Vagina (tissue), 2 donors: Measurements from ENCODE around the gene CHRNA1. TPM values are rescaled to one million over a fixed set of nuclear protein-coding genes. Genes with fewer than 3 reads are reported as not detected.

Source experiments
- DNase-seq, 2 donors: peaks; one replicate each; pipeline ENCODE4 v3.0.0-alpha.2; 2017; ENCODE audit errors: extremely low spot score in 2 of 2
- H3K27ac ChIP-seq: fragments of 200-600 bp; sonication (generic); one replicate; pipeline ENCODE4 v1.5.1; 2019
- H3K27me3 ChIP-seq: fragments of 200-600 bp; sonication (generic); one replicate; pipeline ENCODE4 v1.5.1; 2019
- H3K36me3 ChIP-seq, 2 donors: fragments of 200-600 bp; sonication (generic); one replicate each; pipeline ENCODE4 v1.5.1; 2017 to 2019
- H3K4me1 ChIP-seq: fragments of 200-600 bp; sonication (generic); one replicate; pipeline ENCODE4 v1.5.1; 2019
- H3K4me3 ChIP-seq, 2 donors: fragments of 200-600 bp; sonication (generic); 1 replicate in 1 of 2; 2 replicates in 1 of 2; pipeline ENCODE4 v1.5.1; 2016 to 2019
- H3K9me3 ChIP-seq: fragments of 200-600 bp; sonication (generic); one replicate; pipeline ENCODE4 v1.5.1; 2019
- POLR2A ChIP-seq, 2 donors: fragments of 450-650 bp; IDR thresholded peaks; one replicate each; pipeline ENCODE4 v1.6.1; 2017; ENCODE audit warnings: antibody characterized with exemption in 2 of 2, mild to moderate bottlenecking in 2 of 2, moderate library complexity in 2 of 2
- POLR2AphosphoS5 ChIP-seq, 2 donors: sonication (generic); formaldehyde crosslinking; IDR thresholded peaks; one replicate each; pipeline ENCODE4 v1.9.0; 2017; ENCODE audit warnings: antibody characterized with exemption in 2 of 2, mild to moderate bottlenecking in 2 of 2, low read depth in 1 of 2; ENCODE audit not compliant: insufficient read depth in 1 of 2
- intact Hi-C: fragments of 100-400 bp; cut with DNase I; formaldehyde crosslinking; loops from one replicate; pipeline ENCODE4 v1.15.1; 2023
- total RNA-seq: library from RNA; depleted of rRNA; stranded (reverse); fragments of >200 nt; gene quantifications from one replicate; pipeline ENCODE4 v1.2.3, GENCODE V29; 2016
- TF ChIP-seq, protein P1 (sequence below), 3 experiments: fragments of 450-650 bp in 2 of 3; fragments of 200-600 bp in 1 of 3; sonication (generic) in 1 of 3; IDR thresholded peaks; one replicate each; pipeline ENCODE4 v1.5.1; 2017 to 2019; ENCODE audit warnings: antibody characterized with exemption in 3 of 3, mild to moderate bottlenecking in 2 of 3, moderate library complexity in 2 of 3

The CHRNA1 gene
- total RNA-seq, 1 donor from 2014 or later: not detected

DNA sequence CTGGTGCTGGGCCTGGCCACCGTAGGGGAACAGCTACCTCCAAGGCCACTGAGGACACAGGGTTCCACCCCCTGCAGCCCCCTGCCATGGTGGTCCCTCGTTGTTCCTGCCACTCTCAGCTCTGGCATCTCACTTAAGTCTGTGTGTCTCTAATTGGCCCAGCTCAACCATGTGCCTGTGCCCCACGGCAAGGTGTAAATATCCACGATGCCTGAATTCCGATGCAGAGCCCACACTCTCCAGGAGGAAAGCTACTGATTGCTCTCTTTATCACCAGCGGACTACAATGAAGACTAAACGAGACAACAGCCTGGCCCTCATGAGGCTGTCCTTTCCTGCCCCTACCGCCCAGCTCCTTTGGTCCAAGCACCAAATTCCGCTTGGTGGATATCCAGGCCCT lies 17.0 kb upstream of the CHRNA1 start:
- DNase-seq: no peak
- Histone ChIP-seq H3K9me3 (no peaks in the 10 kb centered on the region), H3K4me3 (no peak overlapping the region), H3K27ac (no peak overlapping the region), H3K36me3 (no peaks in the 10 kb centered on the region), H3K27me3 (no peaks in the 10 kb centered on the region), H3K4me1 (peaks cover 15% of the 10 kb centered on the region)
- intact Hi-C loops: no loop called here
- TF ChIP-seq POLR2A (IDR thresholded peaks at IDR 0.05) (no peak), POLR2AphosphoS5 (IDR thresholded peaks at IDR 0.05; ENCODE audit: insufficient read depth in 1 of 2, low read depth in 1 of 2) (no peak)
- TF ChIP-seq, protein P1, sequence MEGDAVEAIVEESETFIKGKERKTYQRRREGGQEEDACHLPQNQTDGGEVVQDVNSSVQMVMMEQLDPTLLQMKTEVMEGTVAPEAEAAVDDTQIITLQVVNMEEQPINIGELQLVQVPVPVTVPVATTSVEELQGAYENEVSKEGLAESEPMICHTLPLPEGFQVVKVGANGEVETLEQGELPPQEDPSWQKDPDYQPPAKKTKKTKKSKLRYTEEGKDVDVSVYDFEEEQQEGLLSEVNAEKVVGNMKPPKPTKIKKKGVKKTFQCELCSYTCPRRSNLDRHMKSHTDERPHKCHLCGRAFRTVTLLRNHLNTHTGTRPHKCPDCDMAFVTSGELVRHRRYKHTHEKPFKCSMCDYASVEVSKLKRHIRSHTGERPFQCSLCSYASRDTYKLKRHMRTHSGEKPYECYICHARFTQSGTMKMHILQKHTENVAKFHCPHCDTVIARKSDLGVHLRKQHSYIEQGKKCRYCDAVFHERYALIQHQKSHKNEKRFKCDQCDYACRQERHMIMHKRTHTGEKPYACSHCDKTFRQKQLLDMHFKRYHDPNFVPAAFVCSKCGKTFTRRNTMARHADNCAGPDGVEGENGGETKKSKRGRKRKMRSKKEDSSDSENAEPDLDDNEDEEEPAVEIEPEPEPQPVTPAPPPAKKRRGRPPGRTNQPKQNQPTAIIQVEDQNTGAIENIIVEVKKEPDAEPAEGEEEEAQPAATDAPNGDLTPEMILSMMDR (IDR thresholded peaks at IDR 0.05): no peak

DNA sequence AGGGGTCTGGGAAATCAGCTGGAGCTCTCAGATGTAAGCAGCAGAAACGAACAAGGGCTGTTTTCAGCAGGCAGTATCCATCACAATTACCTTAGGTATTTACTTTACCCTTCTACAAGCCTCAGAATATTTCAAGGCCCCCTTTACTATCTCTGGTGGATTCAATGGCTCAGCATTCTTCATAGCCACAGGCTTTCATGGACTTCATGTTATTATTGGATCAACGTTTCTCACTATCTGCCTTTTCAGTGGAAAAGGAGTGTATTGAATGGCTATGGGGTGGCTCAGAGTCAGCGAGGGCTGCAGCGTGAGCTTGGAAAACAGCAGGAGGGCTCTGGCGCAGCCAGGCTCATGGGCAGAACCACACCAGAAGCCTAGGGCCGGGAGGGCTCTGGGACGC lies 16.6 kb upstream of the CHRNA1 start:
- H3K36me3 ChIP-seq: no peaks in the 10 kb centered on the region
- H3K27ac ChIP-seq: no peak overlapping the region
- H3K27me3 ChIP-seq: no peaks in the 10 kb centered on the region
- H3K4me3 ChIP-seq: no peak overlapping the region
- DNase-seq: no peak
- no peaks in the 10 kb centered on the region for H3K9me3 ChIP-seq
- peaks cover 15% of the 10 kb centered on the region for H3K4me1 ChIP-seq
- intact Hi-C loops: no loop called here
- TF ChIP-seq POLR2AphosphoS5 (IDR thresholded peaks at IDR 0.05; ENCODE audit: insufficient read depth in 1 of 2, low read depth in 1 of 2) (no peak), POLR2A (IDR thresholded peaks at IDR 0.05) (no peak)
- TF ChIP-seq, protein P1 (IDR thresholded peaks at IDR 0.05): no peak

DNA sequence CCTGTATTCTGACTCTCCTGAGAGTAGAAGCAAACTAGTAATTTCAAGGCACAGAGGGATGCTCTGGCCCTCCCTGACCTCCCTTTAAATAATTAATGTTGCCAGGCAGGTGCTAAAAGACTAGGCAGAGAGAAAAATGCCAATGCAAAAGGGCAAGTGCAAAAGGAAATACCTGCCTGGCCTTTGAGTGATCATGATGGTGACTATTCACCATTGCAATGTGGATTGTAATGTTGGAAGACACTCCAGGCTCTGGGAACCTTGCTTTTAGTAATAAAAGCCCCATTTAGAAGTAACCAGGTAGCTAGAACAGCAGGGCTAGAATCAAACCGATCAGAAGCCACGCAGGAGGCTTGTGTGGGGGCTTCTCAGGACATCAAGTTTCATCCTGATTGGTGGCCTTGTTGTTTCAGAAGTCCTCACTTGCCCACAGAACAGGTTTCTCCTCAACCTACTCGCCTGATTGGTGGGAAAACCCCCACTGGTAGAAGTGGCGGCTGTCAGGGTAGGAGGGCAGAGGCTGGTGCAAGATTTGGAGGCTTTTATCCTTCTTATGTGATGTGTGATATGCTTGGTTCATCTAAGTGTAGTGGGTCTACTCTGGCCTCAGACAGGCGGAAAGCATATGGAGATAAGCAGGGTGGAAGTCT lies 16.0 kb upstream of the CHRNA1 start:
- Histone ChIP-seq H3K27me3 (no peaks in the 10 kb centered on the region), H3K4me3 (no peak overlapping the region), H3K36me3 (no peaks in the 10 kb centered on the region), H3K27ac (no peak overlapping the region), H3K4me1 (peaks cover 15% of the 10 kb centered on the region), H3K9me3 (no peaks in the 10 kb centered on the region)
- TF ChIP-seq POLR2AphosphoS5 (IDR thresholded peaks at IDR 0.05; ENCODE audit: insufficient read depth in 1 of 2, low read depth in 1 of 2) (no peak), POLR2A (IDR thresholded peaks at IDR 0.05) (no peak)
- TF ChIP-seq, protein P1 (IDR thresholded peaks at IDR 0.05): no peak
- intact Hi-C loops: no loop called here
- DNase-seq: no peak

DNA sequence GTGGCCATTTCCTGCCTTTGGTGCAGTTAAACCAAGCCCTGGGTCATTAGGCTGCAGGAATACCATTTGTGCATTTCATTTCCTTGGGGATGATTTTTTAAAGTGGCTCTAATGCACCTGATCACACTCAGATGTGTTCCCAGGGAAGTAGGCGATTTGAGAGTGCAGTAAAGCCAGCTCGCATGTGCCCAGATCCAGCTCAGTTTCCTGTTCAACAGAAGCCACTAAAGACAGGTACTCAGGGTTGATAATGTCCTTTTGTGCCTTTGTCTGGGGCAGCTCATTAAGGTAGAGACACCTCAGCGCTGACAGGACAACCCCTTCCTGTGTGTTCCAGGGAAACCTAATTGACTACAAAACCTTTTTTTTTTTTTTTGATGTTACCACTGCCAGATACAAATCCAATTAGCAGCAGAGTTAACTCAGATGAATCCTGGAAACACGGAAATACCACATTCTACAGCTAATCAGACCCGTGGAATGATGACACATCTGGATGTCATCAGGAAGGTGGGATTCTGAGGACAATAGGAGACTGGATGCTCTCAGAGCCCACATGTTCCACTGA lies 15.2 kb upstream of the CHRNA1 start:
- no peaks in the 10 kb centered on the region for H3K9me3 ChIP-seq
- no peaks in the 10 kb centered on the region for H3K27me3 ChIP-seq
- no peak for DNase-seq
- intact Hi-C loops: no loop called here
- TF ChIP-seq, protein P1 (IDR thresholded peaks at IDR 0.05): no peak
- no peak for TF ChIP-seq POLR2A (IDR thresholded peaks at IDR 0.05)
- no peak for TF ChIP-seq POLR2AphosphoS5 (IDR thresholded peaks at IDR 0.05; ENCODE audit: insufficient read depth in 1 of 2, low read depth in 1 of 2)
- no peaks in the 10 kb centered on the region for H3K36me3 ChIP-seq
- peaks cover 15% of the 10 kb centered on the region for H3K4me1 ChIP-seq
- H3K4me3 ChIP-seq: no peak overlapping the region
- H3K27ac ChIP-seq: no peak overlapping the region
